Measurements from ENCODE around the gene WIPI1.

Gene WIPI1

GRCh38 chr17:68460146-68460545 is 2.9 kb upstream of the WIPI1 start:
- DNase-seq = no peak

GRCh38 chr17:68459037-68459639 is 1.8 kb upstream of the WIPI1 start:
- DNase-seq = no peak

GRCh38 chr17:68458260-68459036 is 1.2 kb upstream of the WIPI1 start:
- DNase-seq = no peak

- peak; percentile 98 for DNase-seq
Measured at GRCh38 chr17:68457539-68458259, 403 bp upstream of the WIPI1 start.

GRCh38 chr17:68456339-68457167 is 743 bp downstream of the WIPI1 start:
- peak; percentile 88 for DNase-seq

- peak; percentile 81 for DNase-seq
Measured at GRCh38 chr17:68455901-68456338, 1.4 kb downstream of the WIPI1 start.

GRCh38 chr17:68453991-68454665 is 3.2 kb downstream of the WIPI1 start:
- no peak for DNase-seq

- DNase-seq = no peak
Measured at GRCh38 chr17:68452724-68453290, 4.5 kb downstream of the WIPI1 start.

- DNase-seq = no peak
Measured at GRCh38 chr17:68451670-68452354, 5.5 kb downstream of the WIPI1 start.

GRCh38 chr17:68450801-68451200 is 6.5 kb downstream of the WIPI1 start:
- no peak for DNase-seq

- no peak for DNase-seq
Measured at GRCh38 chr17:68450391-68450790, 6.9 kb downstream of the WIPI1 start.

- DNase-seq = no peak
Measured at GRCh38 chr17:68449021-68449739, 8.1 kb downstream of the WIPI1 start.

GRCh38 chr17:68446626-68447041 is 10.7 kb downstream of the WIPI1 start:
- no peak for DNase-seq

- no peak for DNase-seq
Measured at GRCh38 chr17:68445671-68446070, 11.6 kb downstream of the WIPI1 start.

GRCh38 chr17:68443972-68444464 is 13.3 kb downstream of the WIPI1 start:
- DNase-seq = peak; percentile 50

- DNase-seq = no peak
Measured at GRCh38 chr17:68441070-68441770, 16.1 kb downstream of the WIPI1 start.

GRCh38 chr17:68440526-68440925 is 16.8 kb downstream of the WIPI1 start:
- no peak for DNase-seq

- no peak for DNase-seq
Measured at GRCh38 chr17:68439656-68440290, 17.5 kb downstream of the WIPI1 start.
